Dermis blood vessel endothelial cell (primary cell): Measurements from ENCODE around the gene SSTR5. TPM values are rescaled to one million over a fixed set of nuclear protein-coding genes. Genes with fewer than 3 reads are reported as not detected.

Source experiments
- DNase-seq: peaks from one replicate; pipeline ENCODE4 v3.0.0; 2010
- total RNA-seq: library from RNA; depleted of rRNA; stranded (reverse); fragments of >200 nt; gene quantifications from 2 replicates; pipeline ENCODE4 v1.2.3, GENCODE V29; 2014

The SSTR5 gene
- total RNA-seq, 1 donor from 2014 or later = 0.17 TPM

DNA sequence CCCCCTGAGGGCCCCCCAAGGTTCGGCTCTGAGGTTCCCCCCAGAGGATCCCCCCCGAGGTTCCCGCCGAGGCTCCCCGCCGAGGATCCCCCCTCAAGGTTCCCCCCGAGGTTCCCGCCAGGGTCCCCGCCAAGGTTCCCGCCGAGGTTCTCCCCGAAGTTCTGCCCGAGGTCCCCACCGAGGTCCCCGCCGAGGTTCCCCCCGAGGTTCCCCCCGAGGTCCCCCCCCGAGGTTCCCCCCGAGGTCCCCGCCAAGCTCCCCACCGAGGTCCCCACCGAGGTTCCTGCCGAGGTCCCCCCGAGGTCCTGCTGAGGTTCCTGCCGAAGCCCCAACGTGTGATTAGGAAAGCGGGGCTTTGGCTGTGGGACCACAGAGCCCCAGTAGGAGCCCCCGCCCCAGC is 32.2 kb upstream of the SSTR5 start:
- DNase-seq = no peak

DNA sequence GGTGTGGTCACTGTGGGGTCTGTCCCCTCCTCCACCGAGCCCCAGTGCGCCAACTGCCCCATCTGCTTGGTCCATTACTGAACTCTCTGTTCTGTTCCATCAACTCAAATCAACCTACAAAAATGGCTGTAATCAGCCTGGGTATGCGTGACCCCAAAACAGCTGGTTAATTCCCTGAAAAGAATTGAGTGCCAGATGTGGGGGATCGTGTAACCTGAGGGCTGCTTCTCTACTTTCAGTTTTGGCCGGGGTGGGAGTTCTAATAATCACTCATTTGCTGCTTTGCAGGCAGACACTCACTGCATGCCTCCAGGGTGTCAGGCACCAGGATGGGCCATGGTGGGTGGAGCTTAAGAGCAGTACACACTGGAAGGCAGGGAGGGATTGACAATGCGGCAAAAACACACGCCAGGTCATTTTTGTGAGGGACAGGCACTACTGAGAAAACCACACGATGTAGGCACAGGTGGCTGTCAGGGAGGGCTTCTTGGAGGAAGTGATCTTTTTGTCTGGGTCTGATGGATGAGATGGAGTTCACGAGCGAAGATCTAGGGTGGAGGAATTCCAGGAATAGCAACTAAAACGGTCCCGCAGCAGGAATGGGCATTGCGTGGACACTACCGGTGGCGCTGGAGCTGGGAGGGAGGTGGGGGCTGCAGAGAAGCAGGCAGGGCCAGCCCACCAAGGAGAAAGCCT is 30.4 kb upstream of the SSTR5 start:
- no peak for DNase-seq

DNA sequence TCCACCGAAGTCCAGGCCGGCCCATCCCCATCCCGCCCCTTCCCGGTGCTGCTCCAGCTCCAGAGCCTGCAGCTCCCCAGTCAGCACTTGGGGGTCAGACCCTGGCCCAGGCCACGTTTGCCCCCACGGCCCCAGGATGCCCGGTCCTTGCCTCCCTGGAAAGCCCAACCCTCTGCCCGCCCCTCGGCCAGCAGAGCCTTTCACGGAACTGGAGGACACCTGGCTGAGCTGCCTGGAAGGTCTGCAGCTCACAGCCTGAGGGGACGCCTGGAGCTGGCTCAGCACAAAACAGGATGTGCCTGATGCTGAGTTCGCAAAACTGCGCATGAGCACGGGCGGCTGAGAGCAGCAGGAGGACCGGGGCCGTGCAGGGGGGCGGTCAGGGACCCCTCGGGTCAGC is 29.7 kb upstream of the SSTR5 start:
- DNase-seq = peak; percentile 13

DNA sequence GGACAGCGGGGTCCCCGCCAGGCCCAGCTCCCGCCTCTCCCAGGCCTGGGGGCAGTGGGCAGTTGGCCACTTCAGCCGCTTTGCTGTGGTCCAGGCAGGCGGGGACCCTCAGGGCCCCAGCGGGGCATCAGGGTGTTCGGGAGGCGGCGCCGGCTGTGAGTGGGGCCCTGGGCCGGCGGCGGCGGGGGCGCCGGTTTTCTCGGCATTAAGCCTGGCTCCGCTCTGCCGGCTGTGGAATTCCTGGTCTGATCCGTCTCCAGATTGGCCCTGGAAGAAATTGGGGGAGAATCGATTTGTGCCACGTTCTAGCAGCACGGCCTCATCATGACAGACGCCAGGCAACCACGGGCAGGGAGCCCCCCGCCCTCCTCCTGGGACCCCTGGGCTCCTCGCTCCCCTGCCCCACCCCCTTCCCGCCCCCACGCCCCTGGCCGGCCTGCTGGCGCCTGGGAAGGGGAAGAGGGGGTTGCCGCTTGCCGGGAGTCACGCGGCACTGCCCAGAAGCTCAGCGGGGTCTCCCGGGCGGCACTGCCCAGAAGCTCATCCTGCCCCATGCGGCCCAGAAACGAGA is 28.6 kb upstream of the SSTR5 start:
- no peak for DNase-seq

DNA sequence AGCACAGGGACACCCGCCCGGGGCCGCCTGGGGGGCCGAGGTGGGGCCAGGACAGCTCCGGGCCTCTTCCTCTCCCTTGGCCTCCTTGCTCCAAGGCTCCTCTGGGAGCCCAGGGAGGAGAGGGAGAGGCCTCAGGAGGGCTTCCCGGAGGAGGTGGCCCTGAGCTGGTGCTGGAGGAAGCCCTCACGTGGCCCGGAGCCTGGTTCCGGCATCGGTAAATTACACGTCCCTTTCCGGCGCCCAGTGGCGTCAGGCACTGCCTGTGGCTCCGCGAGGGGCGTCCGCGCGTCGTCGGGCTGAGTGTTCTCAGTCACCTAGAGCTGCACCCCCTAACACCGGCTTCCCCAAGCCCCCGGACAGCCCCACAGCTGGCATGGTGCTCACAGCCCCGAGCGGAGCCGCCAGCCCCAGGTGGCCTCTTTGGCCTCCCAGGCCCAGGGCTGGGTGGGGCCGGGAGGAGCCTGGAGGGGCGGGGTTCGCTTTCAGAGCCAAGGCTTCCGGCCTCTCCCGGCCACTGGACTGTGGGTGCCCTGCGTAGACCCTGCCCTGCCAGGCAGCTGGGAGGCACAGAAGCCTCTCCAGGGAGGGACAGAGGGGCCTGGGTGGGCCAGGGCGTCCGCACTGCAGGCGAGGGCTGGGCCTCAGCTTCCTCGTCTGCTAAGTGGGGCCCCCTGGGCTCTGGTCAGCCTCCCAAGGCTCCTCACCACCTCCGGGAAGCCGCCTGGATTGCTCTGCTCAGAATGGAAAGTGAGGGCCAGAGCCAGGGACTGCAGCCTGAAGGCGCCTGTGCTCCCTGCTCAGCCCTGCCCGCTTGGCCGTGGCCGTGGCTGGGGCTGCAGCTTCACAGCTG is 27.9 kb upstream of the SSTR5 start:
- DNase-seq = no peak

DNA sequence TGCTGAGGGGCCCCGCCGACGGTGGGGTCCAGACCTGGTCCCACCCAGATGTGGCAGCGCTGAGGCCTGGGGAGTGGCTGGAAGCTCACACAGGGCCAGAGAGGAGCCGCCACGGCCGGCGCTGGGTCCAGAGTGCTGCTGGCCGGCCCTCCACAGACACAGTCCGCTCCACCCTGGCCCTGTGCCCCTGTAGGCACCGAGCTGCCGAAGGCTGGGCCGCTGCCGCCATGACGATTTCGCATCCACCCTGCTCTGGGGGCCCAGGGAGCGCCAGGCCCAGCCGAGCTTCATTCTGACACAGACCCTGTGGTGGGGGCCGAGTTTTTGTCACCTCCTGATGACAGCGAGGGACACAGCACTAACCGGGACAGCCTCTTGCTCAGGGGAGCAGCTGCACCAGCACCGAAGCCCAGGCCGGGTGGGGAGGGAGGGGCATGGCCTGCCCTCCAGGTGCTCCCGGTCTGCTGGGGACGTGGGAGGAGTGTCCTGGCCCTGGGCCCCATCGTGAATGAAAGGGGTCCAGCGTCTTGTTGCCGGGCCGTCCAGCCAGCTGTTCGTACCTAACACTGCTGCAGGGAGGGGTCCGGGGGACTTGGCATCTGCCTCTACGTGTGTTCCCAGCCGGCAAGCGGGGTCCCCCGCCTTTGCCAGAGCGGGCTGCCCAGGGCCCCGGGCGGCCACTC is 27.1 kb upstream of the SSTR5 start:
- DNase-seq = no peak

DNA sequence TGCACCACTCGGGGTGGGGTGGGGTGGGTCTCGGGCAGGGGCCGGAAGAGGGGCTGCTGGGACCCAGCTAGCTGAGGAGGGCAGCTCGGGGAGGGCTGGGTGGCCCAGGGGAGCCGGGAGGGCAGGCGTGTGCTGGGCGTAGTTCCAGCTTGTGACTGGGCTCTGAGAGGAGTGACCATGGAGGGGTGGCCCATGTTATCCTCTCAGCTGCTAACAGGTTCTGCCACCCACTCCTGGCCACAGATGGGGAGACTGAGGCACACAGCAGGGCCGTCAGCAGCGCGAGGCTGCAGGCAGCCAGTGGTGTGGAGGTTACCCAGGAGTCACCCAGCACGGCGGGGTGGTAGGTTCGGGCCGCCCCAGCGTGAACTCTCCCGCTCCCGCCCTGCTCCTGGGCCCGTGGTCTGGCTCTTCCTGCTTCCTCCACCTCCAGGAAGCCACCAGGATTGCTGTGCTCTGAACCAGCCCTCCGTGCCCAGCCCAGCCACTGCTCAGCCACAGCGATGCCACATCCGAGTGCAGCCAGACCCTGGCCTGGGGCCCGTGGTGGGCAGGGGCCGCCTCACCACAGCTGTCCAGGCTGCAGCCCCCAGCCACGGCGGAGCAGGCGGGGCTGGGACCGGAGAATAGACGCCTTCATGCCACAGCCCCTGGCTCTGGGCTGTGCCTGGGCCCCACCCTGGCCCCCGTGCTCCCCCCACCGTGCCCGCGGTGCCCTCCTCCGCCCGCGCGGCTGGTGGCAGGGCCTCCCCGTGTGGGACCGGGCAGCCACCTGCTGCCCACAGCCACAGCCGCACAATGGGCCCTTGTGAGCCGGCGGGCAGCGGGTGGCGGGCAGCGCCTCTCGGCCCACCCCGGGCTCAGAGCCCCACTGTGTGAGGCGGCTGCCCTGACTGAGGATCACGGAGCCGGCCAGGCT is 26.3 kb upstream of the SSTR5 start:
- no peak for DNase-seq

DNA sequence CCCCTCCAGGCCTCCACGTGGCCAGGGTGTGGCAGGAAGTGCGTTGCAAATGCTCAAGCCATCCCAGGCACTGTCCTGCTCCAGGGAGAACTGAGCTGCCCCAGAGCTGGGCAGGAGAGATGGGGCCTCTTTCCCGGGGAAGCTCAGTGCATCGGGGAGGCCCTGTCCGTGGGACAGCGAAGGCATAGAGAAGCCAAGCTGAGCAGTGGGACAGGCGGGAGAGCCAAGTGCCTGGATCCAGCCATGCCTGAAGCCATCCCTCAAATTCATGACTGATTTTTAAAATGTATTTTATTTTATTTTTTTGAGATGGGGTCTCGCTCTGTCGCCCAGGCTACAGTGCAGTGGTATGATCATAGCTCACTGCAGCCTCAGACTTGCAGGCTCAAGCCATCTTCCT is 25.4 kb upstream of the SSTR5 start:
- no peak for DNase-seq

DNA sequence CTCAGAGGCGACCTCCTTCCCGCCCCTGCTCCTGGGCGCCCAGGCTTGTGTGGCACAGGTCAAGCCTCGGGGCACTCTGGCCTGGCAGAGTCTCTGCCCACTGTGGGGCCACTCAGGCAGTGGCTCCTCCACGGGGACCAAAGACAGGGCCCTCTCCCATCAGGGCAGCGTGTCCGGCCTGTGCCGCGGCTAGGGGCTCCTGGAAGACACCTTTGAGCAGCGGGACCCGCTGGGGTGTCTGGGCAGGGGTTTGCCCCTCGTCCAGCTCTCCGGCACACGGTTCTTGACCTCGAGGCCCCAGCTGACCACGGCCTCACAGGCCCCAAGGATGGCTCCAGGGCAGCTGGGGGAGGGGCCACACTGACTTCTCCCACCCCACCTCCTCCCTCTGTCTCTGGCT is 24.7 kb upstream of the SSTR5 start:
- no peak for DNase-seq

DNA sequence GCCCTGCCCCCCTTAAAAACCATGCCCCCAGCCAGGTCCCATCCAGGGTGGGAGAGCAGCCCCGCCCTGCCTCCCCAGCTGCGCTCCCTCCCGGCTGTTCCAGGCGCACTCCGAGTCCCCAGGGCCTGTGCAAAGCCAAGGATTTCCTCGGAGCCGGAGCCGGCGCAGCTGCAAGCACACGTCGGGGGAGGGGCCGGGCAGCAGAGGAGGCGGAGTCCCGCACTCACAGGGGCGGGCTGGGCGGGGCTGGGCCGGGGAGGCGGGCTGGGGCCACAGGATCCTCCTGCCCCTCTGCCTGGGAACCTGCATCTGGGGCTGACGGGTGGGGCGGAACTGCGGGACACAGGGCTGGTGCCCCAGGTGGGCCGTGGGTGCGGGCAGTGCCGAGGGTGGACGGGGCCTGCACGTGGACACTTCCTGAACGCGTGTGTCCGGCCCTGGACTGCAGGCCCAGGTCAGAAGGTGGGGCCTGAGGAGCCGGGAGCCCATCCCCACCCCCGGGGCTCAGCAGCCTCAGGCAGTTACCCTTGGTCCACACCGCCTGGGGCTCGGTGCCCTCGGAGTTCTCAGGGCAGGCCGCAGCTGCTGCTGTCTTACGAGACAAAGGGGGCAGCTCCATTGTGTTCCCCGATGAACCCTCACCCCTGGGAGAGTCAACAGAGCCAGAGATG is 24.0 kb upstream of the SSTR5 start:
- DNase-seq = peak; percentile 64

DNA sequence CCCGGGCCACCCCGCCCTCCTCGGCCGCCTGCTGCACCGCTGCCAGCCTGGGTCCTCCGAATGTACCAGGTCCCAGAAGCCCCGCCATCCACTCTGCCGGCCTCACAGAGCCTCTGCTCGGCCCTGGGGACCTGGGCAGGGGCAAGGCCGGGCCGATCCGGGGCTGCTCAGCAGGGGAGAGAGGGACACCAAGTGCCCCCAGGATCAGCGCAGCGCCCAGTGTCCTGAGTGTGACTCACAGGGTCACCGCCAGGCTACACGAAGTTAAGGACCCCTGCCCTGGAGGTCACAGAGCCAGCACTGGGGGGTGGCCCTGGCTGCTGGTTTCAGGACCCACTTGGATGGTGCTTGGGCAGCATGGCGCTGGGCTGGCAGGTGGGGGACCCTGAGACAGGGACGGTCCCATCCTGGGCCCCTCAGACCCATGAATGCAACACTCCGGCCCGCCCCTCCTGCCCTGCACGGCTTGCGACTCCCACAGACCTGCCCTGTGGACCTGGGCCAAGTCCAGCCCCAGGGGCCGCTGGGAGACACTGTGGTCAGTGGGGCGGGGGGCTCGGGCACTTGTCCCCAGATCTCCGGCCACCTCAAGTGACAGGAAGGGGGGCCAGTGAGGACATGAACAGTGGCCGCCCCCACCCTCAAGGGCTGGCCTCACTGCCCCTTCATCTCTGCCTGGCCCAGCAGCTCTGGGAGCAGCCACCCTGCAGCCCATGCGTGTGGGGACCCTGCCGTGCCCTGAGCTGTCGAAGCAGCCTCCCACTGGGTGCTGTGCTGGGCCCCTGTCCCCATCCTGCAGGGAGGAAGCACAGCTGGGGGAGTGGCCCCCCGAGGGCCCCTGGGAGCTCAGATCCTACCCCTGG is 23.2 kb upstream of the SSTR5 start:
- DNase-seq = no peak

DNA sequence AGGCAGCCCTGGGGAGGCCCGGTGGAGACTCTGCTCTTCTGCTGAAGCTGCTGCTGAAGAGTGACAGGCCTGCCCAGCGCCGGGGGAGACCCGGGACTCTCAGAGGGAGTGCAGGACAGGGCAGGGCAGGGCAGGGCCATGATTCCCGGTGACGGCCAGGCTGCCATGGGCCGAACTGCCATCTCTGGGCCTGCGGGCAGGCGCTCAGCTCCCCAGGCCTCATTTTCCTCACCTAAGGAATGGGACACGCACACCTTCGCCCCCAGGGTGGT is 22.6 kb upstream of the SSTR5 start:
- DNase-seq = no peak

DNA sequence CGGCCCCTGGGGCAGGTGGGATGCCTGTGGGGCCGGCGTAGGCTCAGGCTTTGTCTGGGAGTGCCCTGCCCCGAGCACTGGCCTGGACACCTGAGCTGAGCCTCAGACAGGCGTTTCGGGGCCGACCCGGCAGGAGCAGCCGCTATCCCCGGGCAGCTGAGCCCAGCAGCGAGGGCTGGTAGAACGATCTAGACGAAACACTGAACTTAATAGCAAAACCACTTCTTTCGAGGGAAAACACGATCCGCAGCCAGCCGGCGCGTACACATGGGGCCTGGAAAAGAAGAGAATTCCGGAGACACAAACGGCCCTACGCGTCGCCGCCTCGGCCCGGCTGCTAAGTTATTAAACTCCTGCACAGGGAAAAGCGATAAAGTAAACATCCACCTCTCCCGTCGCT is 22.0 kb upstream of the SSTR5 start:
- no peak for DNase-seq

DNA sequence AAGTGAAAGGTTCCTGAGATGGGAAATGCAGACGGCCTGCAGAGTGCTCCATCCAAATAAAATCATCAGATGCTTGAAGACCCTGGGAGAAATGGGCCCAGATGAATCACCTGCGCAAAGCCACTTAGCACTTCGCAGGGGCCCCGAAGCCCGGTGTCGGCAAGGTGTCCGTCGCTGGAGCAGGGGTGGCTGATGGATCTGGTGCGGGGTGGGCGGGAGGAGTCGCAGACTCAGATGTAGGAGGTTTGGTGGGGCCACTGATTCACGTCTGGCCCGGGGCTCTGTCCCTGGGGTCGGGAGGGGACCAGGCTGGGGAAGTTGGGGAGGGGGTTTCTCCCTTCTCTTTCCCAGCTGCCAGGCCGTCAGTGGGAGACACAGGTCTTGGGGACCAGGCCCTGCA is 21.6 kb upstream of the SSTR5 start:
- DNase-seq = no peak

DNA sequence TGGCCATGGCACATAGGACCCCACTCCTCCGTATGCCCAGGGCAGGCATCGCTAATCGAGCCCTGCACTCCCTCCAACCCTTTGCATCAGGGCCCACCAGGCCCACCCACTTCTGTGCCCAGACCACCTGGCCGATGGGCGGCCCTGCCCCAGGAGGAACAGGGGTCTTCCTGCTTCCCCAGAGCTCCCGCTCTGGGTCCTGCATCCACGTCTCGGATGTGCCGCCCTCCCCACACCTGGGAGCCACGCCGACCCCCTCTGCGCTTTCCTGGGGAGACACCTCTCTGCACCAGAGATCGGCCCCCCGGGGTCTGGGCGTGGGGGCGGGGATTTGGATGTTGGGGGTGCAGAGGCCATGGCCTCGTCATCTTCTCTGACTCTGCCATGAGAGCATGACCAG is 21.1 kb upstream of the SSTR5 start:
- DNase-seq = no peak

DNA sequence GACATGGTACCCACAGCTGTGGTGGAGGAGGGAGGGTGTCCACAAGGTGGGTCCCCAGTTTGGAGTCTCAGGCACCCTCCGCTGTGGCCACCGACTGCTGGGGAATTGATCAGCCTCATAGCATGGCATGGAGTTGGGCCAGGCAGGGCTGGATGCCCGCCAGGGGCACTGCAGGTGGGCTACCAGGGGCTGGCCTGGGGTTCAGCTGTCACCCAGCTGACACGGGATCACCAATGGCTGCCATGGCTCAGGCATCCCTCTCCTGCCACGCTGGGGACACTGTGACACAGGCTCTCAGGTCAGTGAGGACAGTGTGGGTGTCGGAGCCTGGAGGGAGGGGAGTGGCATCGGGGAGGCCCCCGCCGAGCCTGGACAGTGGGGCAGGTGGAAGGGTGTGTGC is 19.8 kb upstream of the SSTR5 start:
- DNase-seq = no peak

DNA sequence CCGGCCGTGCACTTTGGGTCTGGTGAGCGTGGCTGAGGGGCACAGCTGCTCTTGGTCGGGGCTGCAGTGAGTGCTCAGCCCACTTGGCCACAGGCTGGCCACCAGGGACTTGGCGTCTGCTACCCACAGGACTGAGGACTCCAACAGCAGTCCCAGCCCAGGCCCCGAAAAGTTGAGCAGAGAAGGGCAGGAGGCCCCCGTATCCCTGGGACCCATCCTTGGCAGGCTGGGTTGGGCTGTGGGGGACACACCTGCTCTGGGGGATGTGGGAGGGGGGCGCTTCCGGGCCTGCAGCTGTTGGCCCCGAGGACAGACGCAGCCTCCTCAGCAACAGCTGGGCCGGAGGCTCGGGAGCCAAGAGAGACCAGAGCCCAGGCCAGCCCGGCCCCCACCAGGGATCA is 19.4 kb upstream of the SSTR5 start:
- DNase-seq = no peak

DNA sequence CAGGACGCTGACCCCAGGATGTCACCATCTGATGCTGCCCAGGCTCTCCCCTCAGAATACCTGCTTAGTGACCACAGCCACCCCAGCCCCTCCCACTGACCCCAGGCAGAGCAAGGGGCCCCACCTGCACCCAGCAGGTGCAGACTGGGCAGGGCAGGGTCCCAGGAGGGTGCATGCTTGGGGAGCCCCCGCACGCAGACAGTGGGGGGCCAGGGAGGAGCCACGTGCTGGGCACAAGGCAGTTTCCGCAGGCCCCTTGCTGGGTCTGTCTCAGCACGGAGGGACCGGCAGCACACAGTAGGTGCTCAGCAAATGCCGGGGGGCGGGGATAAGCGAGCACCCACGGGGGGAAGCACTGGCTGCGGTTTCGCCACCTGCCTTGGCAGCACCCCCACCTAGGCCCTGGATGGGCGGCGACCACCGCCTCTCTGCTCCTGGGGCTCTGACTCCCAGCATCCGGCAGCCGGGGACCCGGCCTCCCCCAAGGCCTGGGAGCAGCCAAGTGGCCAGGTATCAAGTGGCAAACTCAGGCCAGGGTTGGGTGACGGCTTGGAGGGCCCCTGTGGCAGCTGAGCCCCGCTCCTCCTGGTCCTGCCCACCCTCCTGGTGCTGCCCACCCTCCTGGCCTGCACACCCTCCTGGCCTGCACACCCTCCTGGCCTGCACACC is 18.7 kb upstream of the SSTR5 start:
- DNase-seq = no peak

DNA sequence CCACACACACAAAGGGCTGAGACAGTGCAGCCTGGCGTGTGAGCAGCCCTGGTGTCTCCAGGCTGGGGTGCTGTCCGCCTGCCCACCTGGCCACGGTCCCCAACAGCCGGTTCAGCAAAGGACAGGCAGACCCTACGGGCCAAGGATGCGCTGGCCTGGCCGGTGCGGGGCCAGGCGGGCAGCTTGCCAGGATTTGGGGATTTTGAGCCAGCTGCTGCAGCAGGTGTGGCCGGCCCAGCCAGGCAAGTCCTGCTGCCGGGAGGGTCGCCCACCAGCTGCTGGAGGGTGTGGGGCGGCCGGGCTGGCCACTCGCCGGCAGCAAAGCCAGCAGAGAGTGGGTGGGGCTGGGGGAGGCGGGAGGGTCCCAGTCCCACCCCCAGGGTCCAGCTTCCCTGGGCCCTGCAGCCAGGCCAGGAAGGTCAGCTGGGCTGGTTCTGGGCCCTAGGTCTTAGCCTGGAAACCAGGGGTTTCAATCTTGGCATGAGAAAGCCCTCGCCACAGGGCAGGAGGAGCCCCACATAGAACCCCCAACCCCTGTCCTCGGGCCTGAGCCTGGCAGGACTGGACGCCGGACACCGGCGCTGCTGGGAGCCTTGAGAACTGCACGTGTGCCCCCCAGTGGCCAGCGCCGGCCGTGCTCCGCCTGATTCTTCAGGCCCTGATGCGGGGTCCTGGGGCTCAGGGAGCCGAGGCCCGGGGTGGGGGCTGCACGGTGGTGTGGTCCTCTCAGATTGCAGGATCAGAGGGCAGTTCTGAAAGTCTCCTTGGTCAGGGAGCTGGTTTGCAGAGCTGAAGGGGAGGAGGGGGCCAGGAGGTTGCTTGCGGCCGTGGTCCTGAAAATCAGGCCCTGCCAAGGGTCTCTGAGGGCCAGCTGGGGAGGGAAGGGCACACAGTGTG is 17.6 kb upstream of the SSTR5 start:
- peak; percentile 79 for DNase-seq
